Vagina (tissue), 2 donors: ENCODE measurements around the gene SCYGR3.

Experiments
- CTCF ChIP-seq, 3 experiments: fragments of 450-650 bp in 2 of 3; fragments of 200-600 bp in 1 of 3; sonication (generic) in 1 of 3; IDR thresholded peaks; one replicate each; pipeline ENCODE4 v1.5.1; 2017 to 2019; ENCODE audit warnings: antibody characterized with exemption in 3 of 3, mild to moderate bottlenecking in 2 of 3, moderate library complexity in 2 of 3
- POLR2A ChIP-seq, 2 donors: fragments of 450-650 bp; IDR thresholded peaks; one replicate each; pipeline ENCODE4 v1.6.1; 2017; ENCODE audit warnings: antibody characterized with exemption in 2 of 2, mild to moderate bottlenecking in 2 of 2, moderate library complexity in 2 of 2
- POLR2AphosphoS5 ChIP-seq, 2 donors: sonication (generic); formaldehyde crosslinking; IDR thresholded peaks; one replicate each; pipeline ENCODE4 v1.9.0; 2017; ENCODE audit warnings: antibody characterized with exemption in 2 of 2, mild to moderate bottlenecking in 2 of 2, low read depth in 1 of 2; ENCODE audit not compliant: insufficient read depth in 1 of 2

GRCh38 chr2:227576110-227576509 lies 38.5 kb downstream of the SCYGR3 start:
- TF ChIP-seq POLR2A (IDR thresholded peaks at IDR 0.05): no peak
- TF ChIP-seq CTCF (IDR thresholded peaks at IDR 0.05): no peak
- no peak for TF ChIP-seq POLR2AphosphoS5 (IDR thresholded peaks at IDR 0.05; ENCODE audit: insufficient read depth in 1 of 2, low read depth in 1 of 2)
